ENCODE data around the gene CRKL. TPM values are rescaled to one million over a fixed set of nuclear protein-coding genes. Genes with fewer than 3 reads are reported as not detected.

CRKL gene
- total and polyA plus RNA-seq, 9 donors, result 36.4 to 56.8 (median 45.2) TPM

DNA sequence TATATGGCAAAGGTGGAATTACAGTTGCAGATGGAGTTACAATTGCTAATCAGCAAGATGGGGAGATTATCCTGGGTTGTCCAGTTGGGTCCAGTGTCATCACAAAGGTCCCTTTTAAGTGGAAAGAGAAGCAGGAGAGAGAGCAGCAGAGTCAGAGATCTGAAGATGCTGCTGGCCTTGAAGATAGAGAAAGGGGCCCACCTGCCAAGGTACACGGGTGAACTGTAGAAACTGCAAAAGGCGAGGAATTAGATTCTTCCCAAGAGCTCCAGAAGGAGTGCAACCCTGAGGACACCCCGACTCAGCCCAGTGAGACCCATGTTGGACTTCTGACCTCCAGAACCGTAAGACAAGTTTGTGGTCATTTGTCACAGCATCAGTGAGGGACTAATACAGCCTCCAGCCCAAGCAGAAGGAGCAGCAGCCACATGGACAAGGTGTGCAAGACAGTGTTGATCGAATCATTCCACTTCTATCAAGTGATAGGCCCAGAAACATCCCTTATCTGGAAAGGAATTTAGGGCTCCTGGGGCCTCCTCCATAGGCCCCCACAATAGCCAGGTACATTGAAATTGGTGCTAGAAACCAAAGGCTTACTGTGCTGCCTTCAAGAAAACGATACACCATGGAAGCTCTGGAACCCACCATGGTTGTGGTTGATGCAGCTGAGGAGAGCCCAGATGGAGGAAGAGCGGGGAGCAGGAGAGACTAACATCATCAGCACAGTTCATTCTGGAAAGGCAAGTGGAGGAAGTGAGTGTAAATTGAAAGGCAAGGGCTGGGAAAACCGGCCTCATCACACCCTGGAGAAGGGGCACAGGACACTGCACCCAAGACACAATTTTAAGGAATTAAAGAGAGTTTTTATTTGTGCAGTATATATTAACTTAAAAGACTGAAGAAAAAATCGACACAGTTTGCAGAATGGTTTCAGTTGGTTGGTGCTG lies 35.1 kb upstream of the CRKL start:
- H3K27me3 ChIP-seq (ENCODE audit: control insufficient read depth, insufficient read depth, low read length), result no peaks in the 10 kb centered on the region
- H3K27ac ChIP-seq (ENCODE audit: low read length), result no peak overlapping the region
- H3K4me3 ChIP-seq (ENCODE audit: low read length), result no peak overlapping the region
- H3K9me3 ChIP-seq (replicated peaks; ENCODE audit: control insufficient read depth, low read depth, low read length), result no peaks in the 10 kb centered on the region
- H3K36me3 ChIP-seq (ENCODE audit: control insufficient read depth, insufficient read depth, low read length), result peaks cover 55% of the 10 kb centered on the region
- H3K4me1 ChIP-seq (ENCODE audit: control insufficient read depth, insufficient read depth, low read length), result no peaks in the 10 kb centered on the region
- 94% methylated on average over 6 of the region's 9 CpGs for WGBS (ENCODE audit: insufficient coverage)
- DNase-seq, result no peak

GRCh38 chr22:20882855-20883254 lies 34.4 kb upstream of the CRKL start:
- Histone ChIP-seq H3K36me3 (ENCODE audit: control insufficient read depth, insufficient read depth, low read length) (peaks cover 55% of the 10 kb centered on the region), H3K27me3 (ENCODE audit: control insufficient read depth, insufficient read depth, low read length) (no peaks in the 10 kb centered on the region), H3K4me3 (ENCODE audit: low read length) (no peak overlapping the region), H3K27ac (ENCODE audit: low read length) (no peak overlapping the region), H3K9me3 (replicated peaks; ENCODE audit: control insufficient read depth, low read depth, low read length) (no peaks in the 10 kb centered on the region), H3K4me1 (ENCODE audit: control insufficient read depth, insufficient read depth, low read length) (no peaks in the 10 kb centered on the region)
- 100% methylated on average over 1 of the region's 6 CpGs for WGBS (ENCODE audit: insufficient coverage)
- DNase-seq, result no peak

DNA sequence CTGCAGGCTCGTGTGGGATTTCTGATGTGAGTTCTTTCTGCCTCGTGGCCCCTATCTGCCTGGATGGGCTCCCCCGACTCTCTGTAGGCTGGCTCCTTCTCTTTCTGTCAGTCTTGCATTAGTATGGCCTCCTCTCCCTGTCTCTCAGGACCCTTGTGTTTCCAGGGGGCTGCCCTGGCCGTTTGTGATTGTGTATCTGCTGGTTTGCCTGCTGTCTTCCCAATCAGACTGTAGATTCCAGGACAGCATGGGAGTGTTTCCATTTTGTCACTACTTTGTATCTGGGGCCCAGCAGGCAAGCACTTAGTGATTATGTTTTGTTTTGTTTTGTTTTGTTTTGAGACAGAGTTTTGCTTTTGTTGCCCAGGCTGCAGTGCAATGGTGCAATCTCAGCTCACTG lies 32.8 kb upstream of the CRKL start:
- no peaks in the 10 kb centered on the region for H3K27me3 ChIP-seq (ENCODE audit: control insufficient read depth, insufficient read depth, low read length)
- DNase-seq, result no peak
- 89% methylated on average over 3 of the region's 4 CpGs for WGBS (ENCODE audit: insufficient coverage)
- no peaks in the 10 kb centered on the region for H3K9me3 ChIP-seq (replicated peaks; ENCODE audit: control insufficient read depth, low read depth, low read length)
- H3K36me3 ChIP-seq (ENCODE audit: control insufficient read depth, insufficient read depth, low read length), result peaks cover 67% of the 10 kb centered on the region
- H3K27ac ChIP-seq (ENCODE audit: low read length), result no peak overlapping the region
- no peaks in the 10 kb centered on the region for H3K4me1 ChIP-seq (ENCODE audit: control insufficient read depth, insufficient read depth, low read length)
- no peak overlapping the region for H3K4me3 ChIP-seq (ENCODE audit: low read length)

DNA sequence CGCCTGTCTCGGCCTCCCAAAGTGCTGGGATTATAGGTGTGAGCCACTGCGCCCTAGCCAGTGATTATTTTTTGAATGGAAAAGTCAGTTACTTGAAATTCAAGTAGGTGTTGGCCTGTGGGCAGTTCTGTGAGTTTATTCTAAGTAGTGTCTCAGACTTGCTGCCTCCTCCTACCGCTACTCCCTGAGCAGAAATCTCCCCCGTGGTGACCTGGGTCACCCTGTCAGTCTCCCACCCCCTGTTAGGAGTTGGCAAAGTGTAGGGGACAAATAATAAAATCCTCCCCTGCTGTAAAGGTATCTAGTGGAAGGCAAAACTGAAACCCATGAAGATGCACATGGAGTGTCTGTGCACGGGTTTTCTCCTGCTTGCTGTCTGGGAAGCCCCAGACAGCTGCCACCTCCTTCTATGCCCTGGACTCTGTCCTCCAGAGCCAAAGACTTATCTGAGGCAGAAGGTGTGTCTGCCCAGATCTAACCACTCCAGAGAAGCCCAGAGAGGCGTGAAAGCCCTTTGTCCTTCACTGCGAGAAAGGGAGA lies 32.1 kb upstream of the CRKL start:
- H3K4me3 ChIP-seq (ENCODE audit: low read length), result no peak overlapping the region
- DNase-seq, result no peak
- no peaks in the 10 kb centered on the region for H3K9me3 ChIP-seq (replicated peaks; ENCODE audit: control insufficient read depth, low read depth, low read length)
- H3K27me3 ChIP-seq (ENCODE audit: control insufficient read depth, insufficient read depth, low read length), result no peaks in the 10 kb centered on the region
- 66% methylated on average over 4 of the region's 8 CpGs for WGBS (ENCODE audit: insufficient coverage)
- no peak overlapping the region for H3K27ac ChIP-seq (ENCODE audit: low read length)
- no peaks in the 10 kb centered on the region for H3K4me1 ChIP-seq (ENCODE audit: control insufficient read depth, insufficient read depth, low read length)
- H3K36me3 ChIP-seq (ENCODE audit: control insufficient read depth, insufficient read depth, low read length), result peaks cover 71% of the 10 kb centered on the region

GRCh38 chr22:20885557-20886323 lies 31.5 kb upstream of the CRKL start:
- H3K4me1 ChIP-seq (ENCODE audit: control insufficient read depth, insufficient read depth, low read length), result no peaks in the 10 kb centered on the region
- no peak overlapping the region for H3K27ac ChIP-seq (ENCODE audit: low read length)
- H3K27me3 ChIP-seq (ENCODE audit: control insufficient read depth, insufficient read depth, low read length), result no peaks in the 10 kb centered on the region
- peaks cover 68% of the 10 kb centered on the region for H3K36me3 ChIP-seq (ENCODE audit: control insufficient read depth, insufficient read depth, low read length)
- whole genome bisulfite sequencing (ENCODE audit: insufficient coverage), result 20% methylated on average over 5 of the region's 10 CpGs
- no peaks in the 10 kb centered on the region for H3K9me3 ChIP-seq (replicated peaks; ENCODE audit: control insufficient read depth, low read depth, low read length)
- DNase-seq, result peak; percentile 62
- no peak overlapping the region for H3K4me3 ChIP-seq (ENCODE audit: low read length)

GRCh38 chr22:20887375-20887774 lies 29.8 kb upstream of the CRKL start:
- no peaks in the 10 kb centered on the region for H3K4me1 ChIP-seq (ENCODE audit: control insufficient read depth, insufficient read depth, low read length)
- DNase-seq, result no peak
- H3K27ac ChIP-seq (ENCODE audit: low read length), result no peak overlapping the region
- peaks cover 53% of the 10 kb centered on the region for H3K36me3 ChIP-seq (ENCODE audit: control insufficient read depth, insufficient read depth, low read length)
- H3K27me3 ChIP-seq (ENCODE audit: control insufficient read depth, insufficient read depth, low read length), result no peaks in the 10 kb centered on the region
- no peaks in the 10 kb centered on the region for H3K9me3 ChIP-seq (replicated peaks; ENCODE audit: control insufficient read depth, low read depth, low read length)
- 67% methylated on average over 2 of the region's 5 CpGs for WGBS (ENCODE audit: insufficient coverage)
- no peak overlapping the region for H3K4me3 ChIP-seq (ENCODE audit: low read length)

DNA sequence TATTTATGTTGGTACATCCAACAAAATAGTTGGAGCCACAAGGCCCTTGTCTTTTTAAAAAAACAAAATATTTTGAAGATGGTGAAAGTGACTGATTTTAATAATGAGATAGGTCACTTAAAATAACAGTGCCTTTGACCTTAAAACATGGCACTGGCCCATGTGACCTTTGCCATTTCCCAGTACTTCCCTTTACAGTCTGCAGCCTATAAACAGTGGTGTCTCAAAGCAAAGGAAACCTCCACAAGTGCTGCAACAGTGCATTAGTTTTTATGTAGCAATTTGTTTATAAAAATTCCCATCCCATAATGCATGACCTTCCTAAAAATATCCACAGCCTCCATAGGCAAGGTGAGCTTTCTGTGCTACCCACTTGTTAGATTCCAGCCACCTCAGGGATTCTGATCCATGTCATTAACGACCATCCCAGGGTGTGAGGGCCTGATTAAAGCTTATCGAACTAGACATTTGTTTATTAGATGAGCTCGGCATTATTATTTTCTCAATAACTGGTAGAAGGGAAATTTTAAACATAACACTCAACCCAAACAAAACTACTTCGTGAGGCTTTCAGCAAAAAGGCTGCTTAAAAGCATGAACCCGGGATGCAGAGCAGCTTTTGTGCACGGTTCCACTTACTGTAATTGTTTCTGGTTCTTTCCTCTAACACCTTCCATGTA lies 28.0 kb upstream of the CRKL start:
- no peak overlapping the region for H3K27ac ChIP-seq (ENCODE audit: low read length)
- peaks cover 40% of the 10 kb centered on the region for H3K36me3 ChIP-seq (ENCODE audit: control insufficient read depth, insufficient read depth, low read length)
- 72% methylated on average over 3 of the region's 6 CpGs for WGBS (ENCODE audit: insufficient coverage)
- no peak for DNase-seq
- no peaks in the 10 kb centered on the region for H3K4me1 ChIP-seq (ENCODE audit: control insufficient read depth, insufficient read depth, low read length)
- H3K9me3 ChIP-seq (replicated peaks; ENCODE audit: control insufficient read depth, low read depth, low read length), result no peaks in the 10 kb centered on the region
- H3K27me3 ChIP-seq (ENCODE audit: control insufficient read depth, insufficient read depth, low read length), result no peaks in the 10 kb centered on the region
- no peak overlapping the region for H3K4me3 ChIP-seq (ENCODE audit: low read length)

- H3K4me1 ChIP-seq (ENCODE audit: control insufficient read depth, insufficient read depth, low read length), result no peaks in the 10 kb centered on the region
- WGBS (ENCODE audit: insufficient coverage), result 97% methylated on average over 5 of the region's 13 CpGs
- DNase-seq, result no peak
- H3K27me3 ChIP-seq (ENCODE audit: control insufficient read depth, insufficient read depth, low read length), result no peaks in the 10 kb centered on the region
- no peak overlapping the region for H3K27ac ChIP-seq (ENCODE audit: low read length)
- H3K9me3 ChIP-seq (replicated peaks; ENCODE audit: control insufficient read depth, low read depth, low read length), result no peaks in the 10 kb centered on the region
- H3K4me3 ChIP-seq (ENCODE audit: low read length), result no peak overlapping the region
- peaks cover 33% of the 10 kb centered on the region for H3K36me3 ChIP-seq (ENCODE audit: control insufficient read depth, insufficient read depth, low read length)
These were observed 27.2 kb upstream of the CRKL start for GRCh38 chr22:20889904-20890540.

GRCh38 chr22:20890975-20891374 lies 26.2 kb upstream of the CRKL start:
- Histone ChIP-seq H3K27me3 (ENCODE audit: control insufficient read depth, insufficient read depth, low read length) (no peaks in the 10 kb centered on the region), H3K27ac (ENCODE audit: low read length) (no peak overlapping the region), H3K36me3 (ENCODE audit: control insufficient read depth, insufficient read depth, low read length) (peaks cover 26% of the 10 kb centered on the region), H3K4me3 (ENCODE audit: low read length) (no peak overlapping the region), H3K4me1 (ENCODE audit: control insufficient read depth, insufficient read depth, low read length) (no peaks in the 10 kb centered on the region), H3K9me3 (replicated peaks; ENCODE audit: control insufficient read depth, low read depth, low read length) (no peaks in the 10 kb centered on the region)
- no peak for DNase-seq
- WGBS (ENCODE audit: insufficient coverage), result no CpG with 5 or more reads among the region's 6 CpGs

Data from muscle of leg (tissue), 11 donors.